ENCODE results near the gene MCTP2.

MCTP2 gene

DNA sequence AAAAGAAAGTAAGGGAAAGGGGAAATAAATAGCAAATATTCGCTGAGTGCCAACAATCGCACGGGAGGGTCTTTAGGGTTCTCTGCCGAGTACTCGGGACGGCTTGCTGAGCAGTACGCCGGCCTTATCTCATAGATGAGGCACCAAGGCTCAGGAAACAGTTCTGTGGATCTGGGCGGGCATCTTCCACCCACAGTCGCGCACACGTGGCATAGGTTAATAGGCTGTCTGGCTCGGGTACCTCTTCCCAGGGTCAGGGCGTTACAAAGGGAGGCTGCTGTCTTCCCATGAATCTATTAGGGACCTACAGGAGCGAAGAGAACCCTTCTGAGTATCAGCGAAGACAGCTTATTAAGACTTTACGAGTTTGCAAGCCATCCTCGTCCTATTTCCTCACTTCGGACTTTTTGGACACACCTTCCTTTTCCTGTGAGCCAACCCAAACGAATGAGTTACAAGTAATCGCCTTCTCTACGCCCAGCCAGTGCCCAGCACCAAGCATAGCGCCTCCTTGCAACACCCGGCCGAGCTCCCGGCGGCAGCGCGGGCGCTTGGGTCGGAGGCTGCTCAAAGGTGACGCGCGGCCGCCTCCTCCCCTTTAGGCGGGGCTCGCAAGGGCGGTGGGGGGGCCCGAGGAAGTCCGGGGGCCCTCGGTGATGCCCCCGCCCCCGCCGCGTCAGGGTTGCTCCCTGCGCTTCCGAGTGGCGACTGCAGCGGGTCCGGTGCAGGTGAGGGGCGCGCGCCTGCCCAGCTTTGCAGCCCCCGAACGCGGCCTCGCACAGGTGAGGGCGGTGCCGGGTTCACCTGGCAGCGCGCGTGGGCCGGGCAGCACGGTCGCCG is at the start of gene MCTP2:
MCTP2 (plus strand) TSS at position 679 of the 840 bp plus-strand sequence. CDS start 66,705 bp downstream, outside the sequence.
- no peak for DNase-seq

DNA sequence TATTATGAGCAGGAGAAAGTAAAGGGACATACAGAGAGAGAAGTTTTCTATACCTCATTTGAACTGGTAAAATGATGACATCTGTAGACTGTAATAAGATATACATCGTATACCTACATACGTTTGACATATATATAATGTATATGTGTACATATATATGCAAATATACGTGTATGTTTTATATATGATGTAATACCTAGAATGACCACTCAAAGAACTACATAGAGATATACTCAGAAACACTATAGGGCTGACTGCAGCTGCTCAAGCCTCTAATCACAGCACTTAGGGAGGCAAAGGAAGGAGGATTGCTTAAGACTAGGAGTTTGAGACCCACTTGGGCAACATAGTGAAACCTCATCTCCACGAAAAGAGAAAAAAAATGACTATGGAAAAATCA is 48.5 kb upstream of the MCTP2 start:
- DNase-seq, result no peak

DNA sequence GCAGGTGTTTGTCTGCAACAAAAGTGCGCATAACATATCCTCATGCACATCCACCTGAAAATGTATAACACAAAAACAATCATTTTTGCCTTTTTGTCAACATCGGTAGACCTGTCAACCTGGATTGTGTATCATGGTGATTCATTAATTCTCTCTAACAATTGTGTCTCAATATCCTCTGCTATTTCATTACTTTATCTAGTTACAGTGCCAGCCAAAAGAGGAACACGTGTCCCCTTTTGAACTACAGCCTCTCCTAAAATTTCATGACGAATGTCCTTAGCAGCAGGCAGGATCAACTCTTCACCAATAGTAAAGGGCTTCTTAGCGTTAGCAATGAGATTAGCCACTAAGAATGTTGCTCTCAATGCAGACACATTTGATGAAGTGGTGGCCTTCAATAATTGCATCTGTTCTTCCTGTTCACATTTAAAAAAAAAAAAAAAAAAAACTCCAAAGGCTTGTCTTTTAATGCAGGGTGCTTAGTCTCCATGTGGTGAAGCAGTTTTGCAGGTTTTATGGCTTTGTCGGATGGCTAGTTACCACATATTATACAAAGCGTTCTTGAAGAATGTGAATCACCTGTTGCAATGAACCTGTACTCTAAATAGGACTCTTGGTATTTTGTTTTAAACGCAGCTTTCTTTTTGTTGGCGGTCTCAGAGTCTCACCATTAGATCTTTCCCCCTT is 45.7 kb upstream of the MCTP2 start:
- no peak for DNase-seq

DNA sequence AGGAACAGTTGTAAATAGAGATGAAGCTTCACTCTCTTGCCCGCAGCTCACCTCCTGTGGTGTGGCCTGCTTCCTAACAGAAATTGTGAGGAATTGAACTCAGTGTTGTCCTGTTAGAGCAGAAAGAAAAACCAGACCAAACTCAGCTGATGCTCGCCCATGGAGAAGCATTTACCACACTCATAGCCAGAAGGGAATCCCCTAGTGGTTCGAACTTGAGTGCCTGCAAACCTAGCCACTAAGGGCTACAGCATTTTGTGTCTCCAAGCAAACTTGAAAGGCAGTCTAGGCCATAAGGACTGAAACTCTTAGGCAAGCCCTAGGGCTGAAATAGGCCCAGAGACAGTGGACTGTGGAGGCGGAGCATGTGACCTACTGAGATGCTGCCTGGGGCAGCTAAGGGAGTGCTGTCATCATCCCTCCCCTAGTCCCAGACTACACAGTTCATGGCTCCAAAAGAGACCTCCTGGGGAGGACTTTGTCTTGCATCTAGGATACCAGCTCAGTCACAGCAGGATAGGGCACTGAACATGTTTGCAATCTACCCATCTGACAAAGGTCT is 44.5 kb upstream of the MCTP2 start:
- DNase-seq, result no peak

DNA sequence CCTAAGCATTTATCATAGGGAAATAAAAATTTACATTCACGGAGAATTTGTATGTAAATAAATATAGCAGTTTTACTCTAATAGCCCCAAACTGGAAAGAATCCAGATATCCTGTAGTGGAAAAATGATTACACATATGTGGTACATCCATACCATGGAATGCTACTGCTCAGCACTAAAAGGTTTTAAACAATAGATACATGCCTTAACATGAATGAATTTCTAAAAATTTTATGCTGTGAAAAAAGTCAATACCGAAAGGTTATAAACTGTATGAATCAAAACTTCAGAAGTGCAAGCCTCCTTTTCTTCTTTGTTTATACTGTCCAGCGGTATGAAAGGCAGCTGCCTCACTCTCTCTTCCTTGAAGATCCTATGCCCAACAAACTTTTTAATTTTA is 37.5 kb upstream of the MCTP2 start:
- no peak for DNase-seq

DNA sequence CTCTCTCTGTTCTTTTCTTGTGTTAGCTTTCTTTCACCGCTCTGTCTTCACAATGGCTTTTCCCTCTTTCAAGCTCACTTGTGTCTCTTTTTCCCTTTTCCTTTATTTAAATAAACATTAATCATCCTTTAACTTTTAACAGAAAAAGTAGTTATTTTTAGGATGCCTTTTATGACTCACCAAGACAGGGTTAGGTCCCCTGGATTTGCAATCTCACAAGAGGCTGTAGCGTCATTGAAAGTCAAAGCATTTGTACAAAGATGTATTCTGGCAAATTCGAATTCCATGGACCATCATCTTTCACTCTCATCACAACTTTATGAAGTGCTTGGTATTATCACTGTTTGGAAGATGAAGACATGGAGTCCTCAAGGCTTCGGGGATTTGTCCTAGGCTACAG is 34.8 kb upstream of the MCTP2 start:
- no peak for DNase-seq

- no peak for DNase-seq
Measured at GRCh38 chr15:94198633-94199032, 32.7 kb upstream of the MCTP2 start.

- DNase-seq, result no peak
Measured at GRCh38 chr15:94199725-94200124, 31.6 kb upstream of the MCTP2 start.

DNA sequence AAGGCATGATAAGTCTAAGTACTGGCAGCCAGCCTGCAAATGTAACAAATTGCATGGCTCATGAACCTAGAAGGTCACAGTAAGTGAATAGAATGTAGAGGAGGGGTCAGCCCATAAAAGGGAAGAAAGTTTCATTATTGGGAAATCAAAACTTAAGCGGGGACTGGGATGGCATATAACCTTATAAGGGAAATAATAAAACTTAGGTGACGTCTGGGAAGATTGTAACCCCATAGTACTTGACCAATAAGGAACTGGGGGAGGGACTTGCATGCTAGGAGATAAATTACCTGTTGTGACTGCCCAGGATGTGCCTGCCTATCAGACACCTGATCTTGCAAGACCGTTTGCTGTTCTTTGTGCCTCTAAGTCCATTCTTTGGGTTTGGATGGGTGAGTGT is 28.1 kb upstream of the MCTP2 start:
- DNase-seq, result no peak

- no peak for DNase-seq
Measured at GRCh38 chr15:94205366-94205765, 26.0 kb upstream of the MCTP2 start.

DNA sequence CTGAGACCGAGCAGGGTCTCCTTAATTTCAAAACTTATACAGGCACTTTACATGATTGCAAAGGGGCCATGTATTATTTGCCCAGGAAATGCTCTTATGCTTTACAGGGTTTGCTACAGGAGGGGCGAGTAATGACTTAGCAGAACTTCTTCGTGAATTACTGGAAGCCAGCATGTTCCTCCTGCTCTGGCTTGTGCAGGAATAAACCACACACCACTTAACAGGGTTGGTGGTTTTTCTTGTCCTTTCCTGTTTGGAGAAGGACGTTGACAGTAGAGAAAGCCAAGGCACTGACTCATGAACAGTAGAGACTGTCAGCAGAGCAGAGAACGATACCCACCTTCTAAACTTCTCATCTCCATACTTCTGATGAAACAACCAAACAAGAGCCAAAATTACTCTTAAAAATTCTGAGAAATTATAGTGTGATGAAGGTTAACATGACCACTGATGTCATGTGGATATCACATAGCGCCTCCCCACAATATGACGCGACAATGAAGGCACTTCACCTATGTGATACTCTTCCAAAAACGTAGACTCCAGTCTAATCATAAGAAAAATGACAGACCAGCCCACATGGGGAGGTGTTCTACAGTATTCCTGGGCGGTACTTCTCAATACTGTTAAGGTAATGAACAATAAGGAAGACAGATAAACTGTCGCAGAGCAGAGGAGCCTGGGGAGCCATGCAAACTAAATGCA is 24.7 kb upstream of the MCTP2 start:
- DNase-seq, result no peak

- DNase-seq, result no peak
Measured at GRCh38 chr15:94212291-94212690, 19.1 kb upstream of the MCTP2 start.

GRCh38 chr15:94225616-94226015 is 5.7 kb upstream of the MCTP2 start:
- DNase-seq, result no peak

GRCh38 chr15:94228611-94229010 is 2.8 kb upstream of the MCTP2 start:
- no peak for DNase-seq

DNA sequence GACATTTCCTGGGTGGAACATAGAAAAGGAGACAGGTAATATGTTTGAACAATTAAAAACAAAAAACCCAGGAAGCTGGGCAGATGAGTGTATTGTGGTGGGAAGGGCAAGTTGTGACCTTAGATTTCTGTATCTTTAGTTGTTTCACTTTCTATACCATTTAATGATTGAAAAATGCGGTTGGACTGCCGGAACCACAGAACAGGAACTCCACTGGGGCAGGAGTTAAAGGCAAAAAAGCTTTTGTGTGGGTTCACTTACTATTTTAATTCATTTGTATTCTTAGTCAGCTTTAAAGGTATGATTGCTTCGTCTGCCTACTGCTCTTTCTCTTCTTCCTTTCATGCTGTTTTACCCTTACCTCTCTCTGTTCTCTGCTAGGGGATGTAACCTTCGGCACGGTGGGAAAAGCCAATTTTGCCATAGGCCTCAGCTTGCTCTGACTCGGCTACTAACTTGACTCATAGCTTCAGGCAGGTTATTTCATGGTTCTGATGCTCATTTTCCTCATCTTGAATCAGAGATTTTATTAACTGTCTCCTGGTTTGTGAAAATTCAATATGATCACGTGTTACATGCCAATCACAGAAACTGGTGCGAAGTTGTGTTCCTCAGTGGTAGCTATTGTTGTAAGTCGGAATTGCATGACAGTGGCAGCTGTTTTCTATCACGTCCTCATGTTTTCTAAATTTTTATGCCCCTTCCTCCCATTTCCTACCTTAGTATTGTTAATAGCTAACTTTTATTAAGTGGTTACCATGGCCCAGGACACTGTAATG is 1.6 kb upstream of the MCTP2 start:
- no peak for DNase-seq

GRCh38 chr15:94230431-94230882 is 904 bp upstream of the MCTP2 start:
- DNase-seq, result no peak

DNA sequence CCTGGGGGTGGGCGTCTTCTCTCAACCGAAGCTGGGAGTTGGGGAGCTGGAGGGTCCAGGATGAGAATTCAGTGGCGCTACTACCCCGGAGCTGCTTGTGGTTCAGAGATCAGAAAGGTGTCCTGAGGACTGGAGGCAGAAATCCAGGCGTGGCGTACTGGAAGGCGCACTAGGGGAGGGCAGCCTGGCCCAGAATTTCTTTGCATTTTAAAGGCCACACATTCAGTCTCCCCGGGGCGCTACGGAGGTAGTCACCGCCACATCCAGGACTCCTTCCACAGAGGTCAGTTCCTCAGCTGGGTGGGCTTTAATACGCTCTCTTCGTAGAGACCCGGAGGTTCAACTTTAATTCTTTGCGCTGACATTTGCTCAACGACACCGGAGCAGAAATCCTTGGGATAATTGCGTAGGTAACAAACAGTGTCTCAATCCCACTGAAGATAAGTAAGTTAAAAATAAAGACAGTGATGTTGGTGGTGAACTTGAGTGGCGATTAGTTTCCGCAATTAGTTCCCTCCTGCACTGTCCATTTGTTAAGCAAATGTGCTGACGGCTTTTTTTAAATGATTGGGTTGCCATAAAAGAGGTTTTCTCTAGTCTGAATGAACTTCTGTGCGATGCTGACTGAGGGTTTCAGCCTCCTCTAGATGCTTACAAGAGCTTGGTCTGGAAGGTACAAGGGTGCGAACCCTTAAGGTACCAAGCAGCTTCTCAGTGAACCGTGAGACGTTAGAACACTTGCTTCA is 535 bp downstream of the MCTP2 start:
- no peak for DNase-seq

GRCh38 chr15:94233441-94233840 is 2.1 kb downstream of the MCTP2 start:
- DNase-seq, result no peak

GRCh38 chr15:94234300-94234699 is 2.9 kb downstream of the MCTP2 start:
- DNase-seq, result no peak

DNA sequence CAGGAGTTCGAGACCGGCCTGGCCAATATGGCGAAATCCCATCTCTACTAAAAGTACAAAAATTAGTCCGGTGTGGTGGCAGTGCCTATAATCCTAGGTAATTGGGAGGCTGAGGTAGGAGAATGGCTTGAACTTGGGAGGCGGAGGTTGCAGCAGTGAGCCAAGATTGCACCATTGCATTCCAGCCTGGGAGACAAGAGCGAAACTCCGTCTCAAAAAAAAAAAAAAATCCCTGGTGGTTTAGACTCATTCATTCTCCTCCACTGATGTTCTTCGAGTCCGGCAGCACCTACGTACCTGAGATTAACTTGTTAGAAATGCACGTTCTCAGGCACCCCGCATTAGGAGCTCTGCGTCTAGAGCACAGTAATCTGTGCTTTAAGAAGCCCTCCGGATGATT is 3.7 kb downstream of the MCTP2 start:
- no peak for DNase-seq

- no peak for DNase-seq
Measured at GRCh38 chr15:94235646-94236045, 4.3 kb downstream of the MCTP2 start.

DNA sequence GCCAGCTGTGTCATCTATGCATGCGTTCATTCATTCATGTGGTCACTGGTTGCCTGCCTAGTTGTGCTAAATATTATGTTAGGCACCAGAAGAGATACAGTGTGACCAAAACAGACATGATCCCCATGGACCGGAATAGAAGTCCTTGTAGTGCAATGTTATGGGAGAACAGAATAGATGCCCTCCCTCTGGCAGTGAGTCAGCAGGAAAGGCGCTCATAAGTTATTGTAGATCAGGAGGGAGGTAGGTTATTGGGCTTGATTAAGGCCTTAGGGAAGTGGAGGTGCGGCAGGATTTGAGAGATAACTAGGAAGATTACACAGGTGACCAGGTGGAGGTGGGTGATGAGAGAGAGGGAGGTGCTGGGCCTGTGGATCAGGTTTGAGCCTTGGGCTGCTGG is 5.2 kb downstream of the MCTP2 start:
- no peak for DNase-seq

Data from NCI-H2107 (cell line).